Uterus (tissue), 2 donors: ENCODE data around the gene PHOSPHO1.

ENCODE experiments used
- CTCF ChIP-seq, 4 experiments: fragments of 200-600 bp in 2 of 4; fragments of 450-650 bp in 2 of 4; sonication (generic) in 2 of 4; IDR thresholded peaks; one replicate each; pipeline ENCODE4 v1.5.1; 2016 to 2019; ENCODE audit warnings: antibody characterized with exemption in 4 of 4, mild to moderate bottlenecking in 2 of 4, moderate library complexity in 1 of 4
- POLR2A ChIP-seq, 2 donors: fragments of 450-650 bp; IDR thresholded peaks; one replicate each; pipeline ENCODE4 v1.6.1; 2016; ENCODE audit warnings: antibody characterized with exemption in 2 of 2, mild to moderate bottlenecking in 1 of 2, moderate library complexity in 1 of 2

GRCh38 chr17:49267912-49268311, 37.3 kb upstream of the PHOSPHO1 start:
- TF ChIP-seq CTCF (IDR thresholded peaks at IDR 0.05) (no peak), POLR2A (IDR thresholded peaks at IDR 0.05) (no peak)
